H1 (cell line): ENCODE measurements around the gene SLC8A1. TPM values are rescaled to one million over a fixed set of nuclear protein-coding genes. Genes with fewer than 3 reads are reported as not detected.

Experiments used
- CTCF ChIA-PET: fragments of 300-600 bp; sonication (Branson Sonifier 250); formaldehyde crosslinking; loops from one replicate; lab custom pipeline; 2021; ENCODE audit not compliant: partially characterized antibody; lab: Charles Lee
- POLR2A ChIA-PET: fragments of 300-600 bp; sonication (Branson Sonifier 250); formaldehyde crosslinking; loops from one replicate; lab custom pipeline; 2021; ENCODE audit warnings: inconsistent platforms; ENCODE audit not compliant: partially characterized antibody; lab: Charles Lee
- DNase-seq, 2 experiments: peaks; one replicate each; pipeline versions ENCODE4 v3.0.0 to v3.0.0-alpha.2; 2010 to 2022; ENCODE audit warnings: low spot score in 2 of 2, low read depth in 1 of 2, mixed read lengths in 1 of 2
- FAIRE-seq: peaks from 2 replicates; lab custom pipeline; 2011; peaks lifted over from hg19 to GRCh38; lab: Jason Lieb, UNC
- H2AFZ ChIP-seq: 2 replicates; pipeline ENCODE4 v1.8.1; 2012; ENCODE audit warnings: low read length, inconsistent platforms
- H2AK5ac ChIP-seq: 2 replicates; pipeline ENCODE4 v1.6.1; 2013; ENCODE audit warnings: low read depth, low read length
- H2BK120ac ChIP-seq: replicated peaks from 2 replicates; pipeline ENCODE3; 2013; ENCODE audit warnings: low read depth, low read length, inconsistent platforms
- H2BK12ac ChIP-seq: 2 replicates; pipeline ENCODE4 v1.6.1; 2013; ENCODE audit warnings: low read depth, low read length
- H2BK15ac ChIP-seq: 2 replicates; pipeline ENCODE4 v1.6.1; 2013; ENCODE audit warnings: low read length
- H2BK20ac ChIP-seq: 2 replicates; pipeline ENCODE4 v1.6.1; 2013; ENCODE audit warnings: low read length
- H2BK5ac ChIP-seq: 2 replicates; pipeline ENCODE4 v1.6.1; 2013; ENCODE audit warnings: low read depth, low read length
- H3K14ac ChIP-seq: 2 replicates; pipeline ENCODE4 v1.6.1; 2013; ENCODE audit warnings: inconsistent platforms; ENCODE audit not compliant: insufficient read length
- H3K18ac ChIP-seq: 2 replicates; pipeline ENCODE4 v1.6.1; 2013; ENCODE audit warnings: low read length; ENCODE audit errors: extremely low read depth
- H3K23ac ChIP-seq: 2 replicates; pipeline ENCODE4 v1.6.1; 2013; ENCODE audit warnings: inconsistent platforms; ENCODE audit not compliant: insufficient read length
- H3K23me2 ChIP-seq: 2 replicates; pipeline ENCODE4 v1.6.1; 2013; ENCODE audit warnings: low read depth, low read length
- H3K27ac ChIP-seq: 2 replicates; pipeline ENCODE4 v1.6.1; 2011; ENCODE audit warnings: low read depth, low read length, inconsistent platforms
- H3K27me3 ChIP-seq, 4 experiments: replicated peaks in 1 of 4; 1 replicate in 1 of 4; 2 replicates in 3 of 4; pipeline versions ENCODE4 v1.6.1 to v1.8.1; 2011 to 2013; ENCODE audit warnings: low read length in 3 of 4, mild to moderate bottlenecking in 3 of 4, inconsistent platforms in 2 of 4, mixed read lengths in 2 of 4, moderate library complexity in 1 of 4; ENCODE audit not compliant: control insufficient read depth in 3 of 4, insufficient read depth in 3 of 4; ENCODE audit errors: extremely low read depth in 1 of 4
- H3K36me3 ChIP-seq, 4 experiments: 2 replicates each; pipeline versions ENCODE4 v1.6.1 to v1.8.1; 2011 to 2013; ENCODE audit warnings: mild to moderate bottlenecking in 4 of 4, low read length in 3 of 4, moderate library complexity in 2 of 4, control low read depth in 1 of 4, inconsistent platforms in 1 of 4; ENCODE audit not compliant: insufficient read depth in 4 of 4, control insufficient read depth in 2 of 4
- H3K4ac ChIP-seq: replicated peaks from 2 replicates; pipeline ENCODE3; 2013; ENCODE audit warnings: low read length, low read depth, mixed read lengths, inconsistent platforms; ENCODE audit not compliant: insufficient read length
- H3K4me1 ChIP-seq, 4 experiments: replicated peaks in 1 of 4; 1 replicate in 1 of 4; 2 replicates in 3 of 4; pipeline versions ENCODE4 v1.6.1 to v1.8.1; 2011 to 2013; ENCODE audit warnings: low read length in 3 of 4, inconsistent platforms in 2 of 4, mixed read lengths in 1 of 4; ENCODE audit not compliant: insufficient read depth in 4 of 4, control insufficient read depth in 3 of 4
- H3K4me2 ChIP-seq, 2 experiments: 2 replicates each; pipeline versions ENCODE4 v1.6.1 to v1.8.1; 2011 to 2013; ENCODE audit warnings: low read depth in 2 of 2, low read length in 2 of 2, control low read depth in 1 of 2, inconsistent platforms in 1 of 2, mild to moderate bottlenecking in 1 of 2; ENCODE audit not compliant: insufficient read depth in 1 of 2
- H3K4me3 ChIP-seq, 4 experiments: fragments of 200-600, 300-600 bp in 1 of 4; sonication (generic), shearing (Covaris generic), sonication (Bioruptor Twin) in 1 of 4; 2 replicates each; pipeline versions ENCODE4 v1.5.1 to v1.8.1; 2011 to 2016; ENCODE audit warnings: low read length in 4 of 4, low read depth in 3 of 4, control low read depth in 2 of 4, inconsistent platforms in 2 of 4, mild to moderate bottlenecking in 2 of 4, mixed read lengths in 1 of 4, moderate library complexity in 1 of 4; ENCODE audit not compliant: insufficient read depth in 2 of 4; ENCODE audit errors: extremely low read depth in 1 of 4
- H3K56ac ChIP-seq: replicated peaks from 2 replicates; pipeline ENCODE3; 2013; ENCODE audit warnings: low read depth, mild to moderate bottlenecking, mixed read lengths, low read length, inconsistent platforms; ENCODE audit not compliant: insufficient read length
- H3K79me1 ChIP-seq: 2 replicates; pipeline ENCODE4 v1.6.1; 2013; ENCODE audit warnings: low read depth, low read length, control low read depth
- H3K79me2 ChIP-seq, 2 experiments: 2 replicates each; pipeline versions ENCODE4 v1.6.1 to v1.8.1; 2012 to 2013; ENCODE audit warnings: low read length in 2 of 2, mild to moderate bottlenecking in 2 of 2, inconsistent platforms in 1 of 2; ENCODE audit not compliant: insufficient read depth in 2 of 2, control insufficient read depth in 1 of 2
- H3K9ac ChIP-seq, 4 experiments: replicated peaks in 1 of 4; 1 replicate in 1 of 4; 2 replicates in 3 of 4; pipeline versions ENCODE4 v1.6.1 to v1.8.1; 2011 to 2013; ENCODE audit warnings: low read depth in 3 of 4, low read length in 3 of 4, control low read depth in 2 of 4, mild to moderate bottlenecking in 2 of 4, moderate library complexity in 2 of 4, inconsistent platforms in 1 of 4; ENCODE audit errors: extremely low read depth in 1 of 4
- H3K9me3 ChIP-seq, 2 experiments: 2 replicates each; pipeline versions ENCODE4 v1.6.1 to v1.8.1; 2012 to 2013; ENCODE audit warnings: mild to moderate bottlenecking in 2 of 2, moderate library complexity in 2 of 2, control low read depth in 1 of 2, inconsistent platforms in 1 of 2, low read depth in 1 of 2, low read length in 1 of 2, mixed read lengths in 1 of 2; ENCODE audit not compliant: insufficient read depth in 2 of 2
- H4K20me1 ChIP-seq, 2 experiments: replicated peaks in 1 of 2; 2 replicates each; pipeline versions ENCODE3 to v1.8.1; 2011 to 2013; ENCODE audit warnings: inconsistent platforms in 2 of 2, low read length in 2 of 2, mild to moderate bottlenecking in 1 of 2; ENCODE audit not compliant: insufficient read depth in 2 of 2, control insufficient read depth in 1 of 2
- H4K5ac ChIP-seq: 2 replicates; pipeline ENCODE4 v1.6.1; 2013; ENCODE audit warnings: low read length, low read depth, mixed read lengths, inconsistent platforms; ENCODE audit not compliant: insufficient read length
- H4K8ac ChIP-seq: 2 replicates; pipeline ENCODE4 v1.8.0; 2013; ENCODE audit warnings: mild to moderate bottlenecking, moderate library complexity, low read length, inconsistent platforms; ENCODE audit not compliant: insufficient read depth; ENCODE audit errors: extremely low read depth
- H4K91ac ChIP-seq: replicated peaks from 2 replicates; pipeline ENCODE3; 2013; ENCODE audit warnings: low read length, mixed read lengths, inconsistent platforms; ENCODE audit not compliant: insufficient read length
- KDM4A ChIP-seq: IDR thresholded peaks from one replicate; pipeline ENCODE4 v1.7.1; 2012; ENCODE audit warnings: low read depth, mild to moderate bottlenecking, moderate library complexity, low read length, inconsistent platforms; ENCODE audit not compliant: severe bottlenecking
- KDM5A ChIP-seq: fragments of 200-600 bp; IDR thresholded peaks from 2 replicates; pipeline ENCODE4 v1.7.1; 2012; ENCODE audit warnings: mild to moderate bottlenecking, low read length, inconsistent platforms, mixed read lengths
- MAFK ChIP-seq: IDR thresholded peaks from 2 replicates; pipeline ENCODE4 v1.6.1; 2012; ENCODE audit warnings: low read depth, mild to moderate bottlenecking, improper control_type of control experiment, low read length
- POU5F1 ChIP-seq: IDR thresholded peaks from 2 replicates; pipeline ENCODE4 v1.6.1; 2011; ENCODE audit warnings: low read depth, mild to moderate bottlenecking, low read length, moderate library complexity
- SP2 ChIP-seq: IDR thresholded peaks from 2 replicates; pipeline ENCODE4 v1.6.1; 2012; ENCODE audit warnings: mild to moderate bottlenecking, low read length, inconsistent platforms
- SRF ChIP-seq: IDR thresholded peaks from 2 replicates; pipeline ENCODE4 v1.6.1; 2011; ENCODE audit warnings: mild to moderate bottlenecking, low read depth, low read length, moderate library complexity
- TAF7 ChIP-seq: optimal IDR thresholded peaks from 2 replicates; pipeline ENCODE3; 2011; ENCODE audit warnings: low read depth, mild to moderate bottlenecking, inconsistent platforms, low read length, moderate library complexity, borderline replicate concordance
- TBP ChIP-seq: IDR thresholded peaks from 2 replicates; pipeline ENCODE4 v1.6.1; 2011; ENCODE audit warnings: low read depth, low read length, improper control_type of control experiment
- TCF12 ChIP-seq: IDR thresholded peaks from 2 replicates; pipeline ENCODE4 v1.6.1; 2011; ENCODE audit warnings: low read depth, mild to moderate bottlenecking, low read length
- USF2 ChIP-seq: IDR thresholded peaks from 2 replicates; pipeline ENCODE4 v1.6.1; 2011; ENCODE audit warnings: low read length, improper control_type of control experiment
- ZNF274 ChIP-seq: IDR thresholded peaks from 2 replicates; pipeline ENCODE4 v1.7.0; 2012; ENCODE audit warnings: low read length, borderline replicate concordance; ENCODE audit errors: extremely low read depth
- WGBS, 2 experiments: shearing (Covaris generic) in 1 of 2; methylation state at CpG; one replicate each; pipeline versions ENCODE4 v1.1.6 to v1.1.7; 2013 to 2015; ENCODE audit warnings: low lambda C conversion rate in 2 of 2, mixed read lengths in 2 of 2, inconsistent platforms in 1 of 2, low coverage in 1 of 2, missing lambda C conversion rate in 1 of 2; ENCODE audit not compliant: insufficient replicate concordance in 2 of 2, insufficient coverage in 1 of 2, insufficient read length in 1 of 2; ENCODE audit errors: extremely low coverage in 1 of 2, missing lambda C conversion rate in 1 of 2; 5-methylcytosine and 5-hydroxymethylcytosine counted together
- polyA plus RNA-seq, 7 experiments: library from polyadenylated mRNA; depleted of rRNA in 3 of 7; stranded (reverse) in 5 of 7; unstranded in 2 of 7; fragments of >200 nt in 5 of 7; fragments of 200-250 nt in 2 of 7; gene quantifications; 1 replicate in 5 of 7; 2 replicates in 1 of 7; 4 replicates in 1 of 7; pipeline versions ENCODE4 v1.2.1 to v1.2.3, GENCODE V29; 2011 to 2013; ENCODE audit warnings: missing spikeins in 2 of 7, mixed read lengths in 2 of 7
- total RNA-seq: library from RNA; stranded (reverse); fragmentation: NEBNext Ultra II Directional; extraction: Animal tissue kit (Norgen Biotek cat#: 25700); gene quantifications from 2 replicates; pipeline ENCODE4 v1.2.1, GENCODE V29; 2021
- TF ChIP-seq, protein P1 (sequence below), 3 experiments: IDR thresholded peaks; 1 replicate in 2 of 3; 2 replicates in 1 of 3; pipeline versions ENCODE4 v1.5.1 to v1.6.1; 2011; ENCODE audit warnings: low read length in 3 of 3, mild to moderate bottlenecking in 3 of 3, inconsistent platforms in 2 of 3, low read depth in 1 of 3, moderate library complexity in 1 of 3; ENCODE audit not compliant: insufficient read depth in 1 of 3; ENCODE audit errors: control extremely low read depth in 1 of 3

The SLC8A1 gene
- total and polyA plus RNA-seq, 2 of the 8 experiments (the other 6 are each of a cell fraction or from before 2014, with no cell fraction given) = 0.68 to 3.6 TPM

DNA sequence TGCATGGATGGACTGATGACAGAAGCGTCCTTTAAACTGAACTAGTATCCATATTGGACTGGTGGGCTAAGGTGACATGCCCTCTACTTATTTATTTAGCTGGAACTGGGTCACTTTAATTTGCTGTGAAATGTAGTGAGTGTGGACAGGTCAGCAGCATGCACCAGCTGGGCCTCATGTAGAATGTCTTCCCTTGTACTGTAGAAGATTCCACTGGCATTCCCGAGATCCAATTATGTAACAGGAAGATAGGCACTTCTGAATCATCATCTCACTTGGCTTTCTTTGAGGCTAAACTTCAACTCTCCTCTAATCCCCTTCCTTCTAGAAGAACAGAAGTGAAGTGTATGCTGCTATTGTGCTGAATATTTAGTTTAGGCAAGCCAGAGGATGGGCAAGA, 296.2 kb downstream of the SLC8A1 start:
- Histone ChIP-seq H3K36me3 (no peaks in the 10 kb centered on the region), H4K20me1 (no peaks in the 10 kb centered on the region), H3K9ac (no peak overlapping the region), H3K27me3 (no peaks in the 10 kb centered on the region), H2BK12ac (no peak overlapping the region), H3K79me2 (no peaks in the 10 kb centered on the region), H2BK15ac (no peak overlapping the region), H3K23ac (no peak overlapping the region), H3K79me1 (no peaks in the 10 kb centered on the region), H4K5ac (no peak overlapping the region), H2AK5ac (no peak overlapping the region), H2AFZ (no peak overlapping the region), H3K9me3 (no peaks in the 10 kb centered on the region), H4K8ac (no peak overlapping the region), H3K4me3 (no peak overlapping the region), H3K4ac (no peak overlapping the region), H3K27ac (no peak overlapping the region), H3K23me2 (no peaks in the 10 kb centered on the region), H3K56ac (no peak overlapping the region), H3K4me2 (no peak overlapping the region), H3K4me1 (no peaks in the 10 kb centered on the region; a peak in 1 of 7 replicates), H4K91ac (no peak overlapping the region), H2BK120ac (no peak overlapping the region), H2BK5ac (no peak overlapping the region), H3K18ac (no peak overlapping the region), H2BK20ac (no peak overlapping the region), H3K14ac (no peak overlapping the region)
- FAIRE-seq = no peak
- no peak for DNase-seq
- CTCF ChIA-PET = no interaction called here
- POLR2A ChIA-PET = no interaction called here
- 90% methylated on average over 2 of the region's 2 CpGs; no CpG with 5 or more reads in 1 of the 2 experiments for WGBS, 2 experiments
- no peak for TF ChIP-seq USF2
- no peak for TF ChIP-seq KDM5A
- TF ChIP-seq, protein P1, sequence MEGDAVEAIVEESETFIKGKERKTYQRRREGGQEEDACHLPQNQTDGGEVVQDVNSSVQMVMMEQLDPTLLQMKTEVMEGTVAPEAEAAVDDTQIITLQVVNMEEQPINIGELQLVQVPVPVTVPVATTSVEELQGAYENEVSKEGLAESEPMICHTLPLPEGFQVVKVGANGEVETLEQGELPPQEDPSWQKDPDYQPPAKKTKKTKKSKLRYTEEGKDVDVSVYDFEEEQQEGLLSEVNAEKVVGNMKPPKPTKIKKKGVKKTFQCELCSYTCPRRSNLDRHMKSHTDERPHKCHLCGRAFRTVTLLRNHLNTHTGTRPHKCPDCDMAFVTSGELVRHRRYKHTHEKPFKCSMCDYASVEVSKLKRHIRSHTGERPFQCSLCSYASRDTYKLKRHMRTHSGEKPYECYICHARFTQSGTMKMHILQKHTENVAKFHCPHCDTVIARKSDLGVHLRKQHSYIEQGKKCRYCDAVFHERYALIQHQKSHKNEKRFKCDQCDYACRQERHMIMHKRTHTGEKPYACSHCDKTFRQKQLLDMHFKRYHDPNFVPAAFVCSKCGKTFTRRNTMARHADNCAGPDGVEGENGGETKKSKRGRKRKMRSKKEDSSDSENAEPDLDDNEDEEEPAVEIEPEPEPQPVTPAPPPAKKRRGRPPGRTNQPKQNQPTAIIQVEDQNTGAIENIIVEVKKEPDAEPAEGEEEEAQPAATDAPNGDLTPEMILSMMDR (IDR thresholded peaks at IDR 0.05; ENCODE audit: control extremely low read depth in 1 of 3, insufficient read depth in 1 of 3, low read depth in 1 of 3, low read length in 3 of 3) = no peak
- TF ChIP-seq TCF12 = no peak
- TF ChIP-seq TAF7 = no peak
- no peak for TF ChIP-seq KDM4A
- TF ChIP-seq MAFK = no peak
- no peak for TF ChIP-seq SRF
- TF ChIP-seq TBP = no peak
- no peak for TF ChIP-seq SP2
- TF ChIP-seq ZNF274 = no peak
- TF ChIP-seq POU5F1 = no peak
